Endometrial microvascular endothelial cells (primary cell): ENCODE measurements around the gene KLC1. TPM values are rescaled to one million over a fixed set of nuclear protein-coding genes. Genes with fewer than 3 reads are reported as not detected.

ENCODE experiments used
- in situ Hi-C: cut with HindIII; loops from 2 replicates; pipeline ENCODE4 v1.10.0; 2017; ENCODE audit warnings: low sequenced_read_pairs, low pct_unique_long_range_greater_than_20kb; ENCODE audit errors: inconsistent ontology term
- total RNA-seq: library from RNA; depleted of rRNA; stranded (reverse); fragments of >200 nt; gene quantifications from one replicate; pipeline ENCODE4 v1.2.3, GENCODE V29; 2015; ENCODE audit errors: inconsistent ontology term

KLC1 gene
- total RNA-seq, 1 donor from 2014 or later: 135 TPM

DNA sequence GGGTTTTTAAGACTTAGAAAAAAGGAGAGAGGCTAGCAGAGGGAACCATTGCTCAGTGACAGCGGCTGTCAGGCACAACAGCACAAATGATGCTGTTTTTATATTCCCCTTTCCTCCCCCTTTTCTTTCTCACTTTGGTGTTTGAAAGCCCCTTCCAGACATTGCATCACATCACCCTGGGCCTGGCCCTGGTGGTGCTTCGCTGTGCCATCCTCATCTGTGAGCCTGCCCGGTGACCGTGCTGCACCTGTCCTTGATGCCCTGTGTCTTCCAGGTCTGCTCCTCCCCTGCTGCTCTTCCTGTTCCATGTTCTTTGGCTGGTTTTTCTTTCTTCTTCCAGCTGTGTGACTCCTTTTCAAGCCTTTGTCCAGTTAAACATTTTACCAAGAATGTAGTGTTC lies 24.8 kb downstream of the KLC1 start:
- in situ Hi-C loops: no loop called here

DNA sequence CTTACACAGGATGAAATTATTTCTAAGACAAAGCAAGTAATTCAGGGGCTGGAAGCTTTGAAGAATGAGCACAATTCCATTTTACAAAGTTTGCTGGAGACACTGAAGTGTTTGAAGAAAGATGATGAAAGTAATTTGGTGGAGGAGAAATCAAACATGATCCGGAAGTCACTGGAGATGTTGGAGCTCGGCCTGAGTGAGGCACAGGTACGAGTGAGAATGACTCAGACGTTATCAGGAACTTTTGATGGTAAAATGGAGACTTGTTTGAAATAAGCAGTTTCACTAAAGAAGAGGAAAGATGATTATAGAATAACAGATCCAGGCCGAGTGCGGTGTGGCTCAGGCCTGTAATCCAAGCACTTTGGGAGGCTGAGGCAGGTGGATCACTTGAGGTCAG lies 25.6 kb downstream of the KLC1 start:
- in situ Hi-C loops: no loop called here

DNA sequence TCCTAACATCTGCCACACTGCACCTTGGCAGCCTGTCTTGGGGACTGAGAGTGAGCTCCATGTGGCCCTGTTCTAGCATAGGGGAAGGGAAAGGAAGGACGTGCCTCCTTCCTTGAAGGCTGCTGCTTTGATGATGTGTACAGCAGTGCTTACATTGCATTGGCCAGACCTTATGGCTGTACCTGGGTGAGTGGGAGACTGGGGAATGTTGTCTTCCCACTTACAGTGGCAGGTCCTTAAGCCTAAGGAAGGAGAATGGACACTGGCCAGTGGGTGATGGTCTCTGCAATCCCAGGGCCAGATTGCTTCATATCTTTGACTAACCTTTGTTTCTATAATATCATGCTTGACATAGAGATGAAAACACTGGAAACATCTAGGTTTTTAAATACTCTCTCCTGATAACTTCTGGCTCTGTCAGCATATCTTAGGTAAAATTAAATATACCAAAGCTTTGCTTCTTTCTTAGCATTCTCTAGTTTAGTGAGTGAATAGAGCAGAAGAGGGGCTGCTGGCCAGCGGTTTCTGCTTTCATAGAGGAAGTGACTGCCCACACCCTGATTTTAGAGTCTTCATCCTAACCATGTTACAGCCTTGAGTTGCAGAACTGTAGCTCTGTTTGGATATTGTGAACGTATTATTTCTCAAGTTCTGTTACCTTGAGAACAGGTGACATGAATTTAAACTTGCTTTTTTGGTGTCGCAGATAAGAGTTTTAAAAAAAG lies 27.2 kb downstream of the KLC1 start:
- in situ Hi-C loops: no loop called here

DNA sequence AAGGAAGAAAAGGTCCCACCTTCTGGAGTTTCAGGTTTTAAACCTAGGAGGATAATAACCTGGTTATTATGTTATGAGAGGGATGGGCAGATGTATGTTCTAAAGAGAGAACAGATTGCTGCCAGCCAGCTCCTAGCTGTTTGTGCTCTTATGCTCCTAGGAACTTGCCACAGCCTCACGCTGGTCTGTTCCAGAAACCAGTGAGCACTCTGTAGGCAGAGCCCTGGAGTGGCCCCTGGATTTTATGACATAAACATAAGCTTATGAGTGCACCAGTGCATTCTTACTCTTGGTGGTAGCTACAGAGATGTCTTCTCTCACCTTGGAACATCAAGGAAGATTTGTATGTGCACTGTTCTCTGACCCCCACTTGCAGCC lies 27.7 kb downstream of the KLC1 start:
- in situ Hi-C loops: no loop called here

DNA sequence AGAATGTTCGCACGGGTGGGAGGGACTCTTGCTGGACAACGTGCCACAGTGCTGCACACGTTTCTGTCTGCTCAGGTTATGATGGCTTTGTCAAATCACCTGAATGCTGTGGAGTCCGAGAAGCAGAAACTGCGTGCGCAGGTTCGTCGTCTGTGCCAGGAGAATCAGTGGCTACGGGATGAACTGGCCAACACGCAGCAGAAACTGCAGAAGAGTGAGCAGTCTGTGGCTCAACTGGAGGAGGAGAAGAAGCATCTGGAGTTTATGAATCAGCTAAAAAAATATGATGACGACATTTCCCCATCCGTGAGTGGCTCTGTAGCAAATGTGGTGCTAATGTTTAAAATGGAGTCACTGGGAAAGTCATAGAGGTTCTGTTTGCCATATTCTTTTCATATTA lies 28.5 kb downstream of the KLC1 start:
- in situ Hi-C loops: no loop called here

DNA sequence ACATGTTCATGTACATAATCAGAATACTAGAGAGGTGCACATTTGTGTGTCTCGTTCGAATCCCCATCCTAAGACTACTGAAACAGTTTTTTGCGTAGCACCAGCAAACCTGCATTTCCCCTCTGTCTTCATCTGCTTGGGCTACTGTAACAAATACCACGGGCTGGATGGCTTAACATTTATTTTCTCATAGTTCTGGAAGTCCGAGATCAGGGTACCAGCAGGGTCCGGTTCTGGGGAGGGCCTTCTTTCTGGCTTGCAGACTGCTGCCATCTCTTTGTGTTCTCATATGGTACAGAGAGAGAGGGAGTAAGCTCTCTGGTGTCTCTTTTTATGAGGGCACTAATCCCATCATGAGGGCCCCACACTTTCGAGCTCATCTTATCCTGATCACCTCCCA lies 30.6 kb downstream of the KLC1 start:
- in situ Hi-C loops: no loop called here

DNA sequence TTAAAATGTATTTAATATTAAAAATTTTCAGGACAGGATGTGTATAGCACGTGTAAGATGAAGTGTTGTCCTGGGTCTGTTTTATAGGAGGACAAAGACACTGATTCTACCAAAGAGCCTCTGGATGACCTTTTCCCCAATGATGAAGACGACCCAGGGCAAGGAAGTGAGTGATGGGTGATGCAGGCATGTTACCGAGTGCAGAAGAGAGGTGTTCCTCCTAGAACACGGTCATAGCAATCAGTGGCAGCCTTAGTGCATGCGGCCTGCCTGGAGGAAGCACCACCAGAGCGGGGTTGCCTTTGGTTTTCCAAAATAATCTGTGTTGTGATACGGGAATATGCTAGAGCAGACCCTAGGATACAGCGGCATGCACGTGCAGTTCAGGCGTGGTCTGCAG lies 33.0 kb downstream of the KLC1 start:
- in situ Hi-C loops: no loop called here

DNA sequence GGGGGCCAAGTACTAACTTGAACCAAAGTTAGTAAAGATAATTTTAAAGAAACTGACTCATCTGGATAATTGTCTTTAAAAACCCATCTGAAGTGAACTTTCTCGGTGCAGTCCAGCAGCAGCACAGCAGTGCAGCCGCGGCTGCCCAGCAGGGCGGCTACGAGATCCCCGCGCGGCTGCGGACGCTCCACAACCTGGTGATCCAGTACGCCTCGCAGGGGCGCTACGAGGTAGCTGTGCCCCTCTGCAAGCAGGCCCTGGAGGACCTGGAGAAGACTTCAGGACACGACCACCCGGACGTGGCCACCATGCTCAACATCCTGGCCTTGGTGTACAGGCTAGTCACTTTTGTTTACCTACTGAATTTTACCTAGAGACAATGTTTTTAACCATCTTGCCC lies 33.6 kb downstream of the KLC1 start:
- in situ Hi-C loops: no loop called here

DNA sequence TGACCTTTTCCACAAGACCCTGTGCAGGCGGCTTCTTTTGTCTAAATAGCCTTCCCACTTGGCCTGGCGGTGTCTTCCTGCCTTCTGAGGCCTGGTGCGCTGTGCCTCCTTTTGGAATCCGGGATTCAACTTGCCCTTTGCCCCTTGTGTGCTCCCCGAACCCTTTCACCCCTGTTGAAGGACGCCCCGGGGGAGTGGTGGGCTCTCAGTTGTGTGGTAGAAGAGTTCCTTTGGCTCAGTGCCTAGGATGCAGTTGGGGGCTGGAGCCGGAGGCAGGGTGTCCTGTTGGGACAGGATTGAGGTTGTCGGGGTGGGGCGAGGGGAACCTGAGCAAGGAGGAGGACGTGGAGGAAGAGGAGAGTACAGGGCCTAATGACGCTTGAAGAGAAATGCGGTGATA lies 34.5 kb downstream of the KLC1 start:
- in situ Hi-C loops: no loop called here

DNA sequence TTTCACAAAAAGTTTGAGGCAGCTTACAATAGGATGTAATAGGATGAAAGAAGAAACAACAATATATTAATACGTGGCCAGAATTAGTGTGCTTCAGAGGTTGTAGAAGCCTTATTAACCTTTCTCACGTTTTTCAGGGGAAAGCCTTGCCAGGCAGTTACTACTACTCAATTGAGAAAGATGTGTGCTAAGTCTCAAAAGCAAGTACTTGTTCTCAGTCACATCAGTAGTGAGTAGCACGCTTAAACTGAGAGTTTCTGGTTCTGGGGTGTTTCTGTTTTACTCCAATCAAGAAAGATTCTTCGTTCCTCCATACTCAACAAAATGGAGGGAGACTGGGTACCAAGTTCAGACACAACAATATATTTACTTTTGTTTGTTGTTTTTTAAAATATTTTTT lies 38.7 kb downstream of the KLC1 start:
- in situ Hi-C loops: no loop called here

DNA sequence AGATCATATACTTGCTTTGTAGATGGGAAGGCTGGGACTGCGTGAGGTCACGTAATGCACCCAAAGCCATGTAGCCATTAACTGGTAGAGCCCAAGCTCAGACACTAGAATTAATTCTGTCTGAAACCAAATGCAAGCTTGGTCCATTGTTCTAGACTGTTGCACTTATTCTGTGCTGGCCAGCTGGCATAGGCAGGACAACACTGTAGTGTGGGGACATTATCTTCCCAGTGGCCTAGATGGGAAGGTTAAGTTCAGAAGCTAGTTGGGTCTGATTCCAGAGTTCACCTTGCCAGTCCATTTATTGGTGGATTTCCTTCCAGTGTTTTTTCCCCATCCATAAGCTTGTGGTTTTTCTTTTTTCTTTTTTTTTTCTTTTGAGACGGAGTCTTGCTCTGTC lies 39.1 kb downstream of the KLC1 start:
- in situ Hi-C loops: no loop called here

DNA sequence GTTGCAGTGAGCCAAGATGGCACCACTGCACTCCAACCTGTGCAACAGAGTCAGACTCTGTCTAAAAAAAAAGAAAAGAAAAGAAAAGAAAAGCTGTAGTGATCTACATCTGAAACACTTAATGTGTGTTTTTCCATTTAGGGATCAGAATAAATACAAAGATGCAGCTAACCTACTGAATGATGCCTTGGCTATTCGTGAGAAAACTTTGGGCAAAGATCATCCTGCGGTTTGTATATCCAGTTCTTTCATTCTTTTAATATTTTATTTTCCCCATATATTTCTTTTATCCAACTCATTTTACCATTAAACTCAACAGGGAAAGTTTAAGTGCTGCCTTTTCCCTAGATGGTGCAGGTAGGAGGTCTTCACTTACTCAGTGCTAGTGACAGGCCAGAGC lies 40.4 kb downstream of the KLC1 start:
- in situ Hi-C loops: no loop called here

DNA sequence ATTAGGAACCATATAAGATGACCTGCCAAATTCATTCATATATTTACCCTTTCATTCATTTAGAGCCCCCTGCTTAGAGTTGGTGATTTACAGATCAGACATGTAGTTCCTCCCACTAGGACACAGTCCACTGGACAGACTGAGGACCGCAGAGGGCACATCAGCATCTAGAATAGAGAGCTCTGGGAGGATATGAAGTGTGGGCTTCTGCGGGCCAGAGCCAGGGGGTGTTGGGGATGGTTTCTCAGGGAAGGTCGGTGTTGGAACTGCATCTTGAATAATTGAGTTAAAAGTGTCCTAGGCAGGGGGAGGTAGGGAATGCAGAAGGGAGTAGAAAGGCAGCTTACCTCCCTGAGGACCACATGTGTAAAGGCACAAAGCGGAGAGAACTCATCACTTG lies 42.9 kb downstream of the KLC1 start:
- in situ Hi-C loops: no loop called here

DNA sequence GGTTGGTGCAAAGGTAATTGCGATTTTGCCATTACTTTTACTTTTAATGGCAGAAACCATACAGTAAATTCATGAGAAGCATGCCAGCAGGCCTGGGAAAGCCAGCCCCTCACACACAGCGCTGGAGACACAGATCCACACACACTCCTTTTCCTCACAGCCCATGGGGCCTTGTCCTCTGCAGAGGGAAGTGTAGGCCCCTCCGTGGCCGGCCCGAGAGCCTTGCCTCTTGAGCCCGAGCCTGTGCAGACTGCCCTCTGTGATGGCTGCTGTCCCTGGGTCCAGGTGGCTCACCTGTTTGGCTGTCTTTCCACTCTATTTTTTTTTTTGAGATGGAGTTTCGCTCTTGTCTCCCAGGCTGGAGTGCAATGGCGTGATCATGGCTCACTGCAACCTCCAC lies 46.9 kb downstream of the KLC1 start:
- in situ Hi-C loops: no loop called here

DNA sequence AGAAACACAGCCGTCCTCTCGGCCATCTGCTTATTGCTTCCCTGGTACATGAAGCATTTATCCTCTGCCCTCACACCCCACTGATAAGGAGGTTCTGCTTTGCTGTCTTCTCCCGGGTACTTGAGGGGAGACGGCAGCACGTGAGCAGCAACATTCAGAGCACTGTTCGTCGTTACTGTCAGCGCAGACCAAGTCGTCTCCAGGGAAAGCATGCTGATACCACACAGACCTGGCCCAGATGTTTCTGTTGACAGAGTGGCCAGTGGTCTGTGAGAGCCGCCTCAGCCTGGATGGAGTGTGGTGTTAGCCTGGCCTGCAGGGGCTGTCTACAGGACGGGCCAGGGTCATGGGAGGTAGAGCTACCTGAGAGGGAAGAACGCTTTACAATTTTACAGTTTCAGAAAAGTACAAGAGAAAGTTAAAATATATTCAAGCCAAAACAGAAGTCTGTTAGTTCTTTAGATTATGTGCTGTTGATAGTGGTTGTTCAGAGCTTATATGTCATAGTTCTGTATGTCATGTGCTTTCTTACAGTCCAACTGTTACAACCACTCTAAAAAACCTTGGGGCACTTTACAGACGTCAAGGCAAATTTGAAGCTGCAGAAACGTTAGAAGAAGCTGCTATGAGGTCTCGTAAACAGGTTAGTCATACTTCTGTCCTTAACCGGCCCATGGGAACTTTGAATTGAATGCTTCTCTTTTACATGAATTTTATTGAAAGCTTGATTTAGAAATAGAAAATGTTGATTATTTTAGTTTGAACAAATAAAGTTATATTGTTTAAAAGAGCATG lies 48.1 kb downstream of the KLC1 start:
- in situ Hi-C loops: no loop called here

DNA sequence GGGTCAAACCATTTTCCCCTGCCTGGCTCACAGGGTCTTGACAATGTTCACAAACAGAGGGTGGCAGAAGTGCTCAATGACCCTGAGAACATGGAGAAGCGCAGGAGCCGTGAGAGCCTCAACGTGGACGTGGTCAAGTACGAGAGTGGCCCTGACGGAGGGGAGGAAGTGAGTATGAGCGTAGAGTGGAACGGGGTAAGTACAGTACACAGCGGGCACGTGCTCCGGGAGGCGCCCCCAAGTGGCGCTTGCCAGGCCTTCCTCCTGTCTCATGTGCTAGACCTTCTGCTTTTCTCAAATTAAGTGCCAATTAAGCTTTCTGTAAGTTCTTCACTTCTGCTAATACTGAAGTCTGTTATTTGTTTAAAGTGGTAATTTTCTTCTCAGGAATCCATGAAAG lies 50.3 kb downstream of the KLC1 start:
- in situ Hi-C loops: no loop called here

DNA sequence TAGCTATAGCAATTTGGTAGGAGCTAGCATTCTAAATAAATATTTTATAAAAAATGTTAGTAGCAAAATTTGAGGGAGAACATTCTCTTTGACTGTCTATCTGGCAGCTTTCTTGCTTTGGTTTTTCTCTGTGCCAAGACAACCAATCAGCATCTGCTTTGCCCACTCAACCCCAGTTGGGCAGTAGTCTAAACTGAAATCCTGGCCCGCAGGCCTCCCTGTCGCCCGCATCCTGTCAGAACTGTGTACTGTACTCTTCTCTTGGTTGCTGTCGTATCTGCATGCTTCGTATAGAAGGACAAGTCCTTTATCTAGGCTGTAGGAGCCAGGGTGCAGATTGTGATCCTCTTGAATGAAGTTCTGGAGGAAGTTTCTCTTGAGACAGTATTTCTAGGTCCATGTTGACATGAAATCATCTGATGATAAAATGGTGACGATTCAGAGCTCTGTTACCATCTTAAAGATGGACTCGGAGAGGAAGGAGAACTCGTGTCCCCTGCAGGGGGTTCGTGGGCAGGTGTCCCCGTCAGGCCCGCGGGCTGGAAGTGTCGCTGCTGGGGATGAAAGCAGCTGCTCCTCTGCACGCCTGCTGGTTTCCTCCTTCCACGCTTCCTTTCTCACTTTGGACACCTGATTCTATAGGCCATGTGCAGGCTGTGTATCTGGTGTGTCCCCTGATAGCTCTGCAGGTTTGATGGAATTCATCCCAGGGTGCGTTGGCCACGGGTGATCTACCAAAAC lies 51.6 kb downstream of the KLC1 start:
- in situ Hi-C loops: no loop called here

DNA sequence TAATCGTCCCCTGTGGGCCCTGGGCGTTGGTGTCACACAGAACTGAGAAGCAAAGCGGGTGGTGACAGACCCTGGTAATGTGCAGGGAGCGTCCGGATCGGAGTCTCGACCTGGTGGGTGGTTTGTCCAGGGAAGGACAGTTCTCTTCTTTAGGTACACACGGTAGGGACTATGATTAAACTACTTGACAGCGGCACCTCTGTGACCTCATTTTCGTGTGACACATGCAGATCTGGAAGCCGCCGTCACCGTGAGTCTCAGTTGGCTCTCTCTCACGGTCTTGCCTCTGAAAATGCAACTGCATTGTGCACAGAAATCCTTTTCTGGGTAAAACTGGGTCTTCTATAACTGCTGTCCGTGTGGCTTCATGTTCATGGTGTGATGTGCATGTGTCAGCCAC lies 54.1 kb downstream of the KLC1 start:
- in situ Hi-C loops: no loop called here

DNA sequence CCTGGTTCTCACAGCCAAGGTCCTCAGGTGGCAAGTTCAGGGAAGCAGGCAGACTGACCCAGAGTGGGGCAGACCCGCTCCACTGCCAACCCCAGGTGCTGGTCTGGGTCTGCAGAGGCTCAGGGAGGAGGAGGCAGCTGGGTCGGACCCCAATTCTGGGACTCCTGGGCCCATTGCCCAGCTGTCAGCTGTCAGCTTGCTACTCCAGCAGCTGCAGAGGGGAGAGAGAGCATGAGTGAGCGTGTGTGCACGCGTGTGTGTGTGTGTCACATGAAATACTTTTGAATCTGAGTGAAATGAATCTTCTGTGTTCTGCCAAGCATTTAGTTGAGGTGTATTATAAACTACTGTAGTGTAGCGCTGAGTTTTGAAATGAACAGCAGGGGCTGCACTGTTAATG lies 55.5 kb downstream of the KLC1 start:
- in situ Hi-C loops: no loop called here

DNA sequence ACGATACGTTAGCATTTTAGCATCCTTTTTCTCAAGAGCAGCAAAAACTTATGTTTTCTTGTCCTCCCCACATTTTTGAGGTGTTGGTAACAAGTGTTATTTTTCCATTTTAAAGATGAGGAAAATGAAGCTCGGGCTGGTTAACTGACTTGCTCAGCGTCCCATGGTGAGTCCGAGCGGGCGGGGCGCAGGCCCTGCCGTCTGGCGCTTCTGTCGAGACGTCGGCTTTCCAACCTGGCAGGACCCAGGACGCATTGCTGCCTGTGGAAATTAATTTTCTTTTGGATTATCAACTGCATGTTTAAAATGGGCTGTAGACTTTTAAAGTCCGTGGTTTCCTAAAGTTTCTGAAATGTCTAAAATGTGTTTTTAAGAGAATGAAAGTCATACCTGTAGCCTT lies 55.9 kb downstream of the KLC1 start:
- in situ Hi-C loops: no loop called here
